Endothelial cell (in vitro differentiated cells): ENCODE measurements around the gene EXOG. TPM values are rescaled to one million over a fixed set of nuclear protein-coding genes. Genes with fewer than 3 reads are reported as not detected.

Experiments
- DNase-seq: peaks from one replicate; pipeline ENCODE4 v3.0.0; 2021; ENCODE audit warnings: low spot score
- H3K27ac Mint-ChIP-seq: one replicate; pipeline ENCODE4 v1.8.0; 2021; ENCODE audit warnings: mixed read lengths, inconsistent platforms; ENCODE audit not compliant: unreplicated experiment
- H3K27me3 Mint-ChIP-seq: one replicate; pipeline ENCODE4 v1.8.0; 2021; ENCODE audit warnings: mild to moderate bottlenecking, moderate library complexity, mixed read lengths, inconsistent platforms; ENCODE audit not compliant: unreplicated experiment
- H3K36me3 Mint-ChIP-seq: one replicate; pipeline ENCODE4 v1.8.0; 2021; ENCODE audit warnings: mild to moderate bottlenecking, low read depth, mixed read lengths, inconsistent platforms; ENCODE audit not compliant: unreplicated experiment
- H3K4me1 Mint-ChIP-seq: one replicate; pipeline ENCODE4 v1.8.0; 2021; ENCODE audit warnings: mild to moderate bottlenecking, mixed read lengths, inconsistent platforms; ENCODE audit not compliant: unreplicated experiment
- H3K4me3 Mint-ChIP-seq: one replicate; pipeline ENCODE4 v1.8.0; 2021; ENCODE audit warnings: mild to moderate bottlenecking, mixed read lengths, inconsistent platforms; ENCODE audit not compliant: unreplicated experiment
- H3K9me3 Mint-ChIP-seq: one replicate; pipeline ENCODE4 v1.8.0; 2021; ENCODE audit warnings: mixed read lengths, inconsistent platforms; ENCODE audit not compliant: unreplicated experiment
- CTCF ChIP-seq: fragments of 200-600 bp; sonication (generic); IDR thresholded peaks from one replicate; pipeline ENCODE4 v1.5.0; 2021; ENCODE audit warnings: antibody characterized with exemption; ENCODE audit not compliant: unreplicated experiment
- total RNA-seq: library from RNA; stranded (reverse); fragmentation: NEBNext Ultra II Directional; extraction: Animal tissue kit (Norgen Biotek cat#: 25700); gene quantifications from one replicate; pipeline ENCODE4 v1.2.1, GENCODE V29; 2021; ENCODE audit not compliant: unreplicated experiment

EXOG gene
- total RNA-seq, 1 donor from 2014 or later = 18.3 TPM

- Mint-ChIP-seq H3K27me3 (peaks cover 7% of the 10 kb centered on the region), H3K4me3 (no peak overlapping the region), H3K9me3 (no peaks in the 10 kb centered on the region), H3K36me3 (peaks cover 8% of the 10 kb centered on the region), H3K27ac (no peak overlapping the region), H3K4me1 (peaks cover 3% of the 10 kb centered on the region)
- no peak for DNase-seq
- no peak for TF ChIP-seq CTCF
Measured at GRCh38 chr3:38548154-38548931, 52.2 kb downstream of the EXOG start.

- Mint-ChIP-seq H3K4me3 (no peak overlapping the region), H3K27ac (no peak overlapping the region), H3K36me3 (peaks cover 13% of the 10 kb centered on the region), H3K9me3 (no peaks in the 10 kb centered on the region), H3K27me3 (peaks cover 7% of the 10 kb centered on the region), H3K4me1 (peaks cover 3% of the 10 kb centered on the region)
- TF ChIP-seq CTCF = no peak
- DNase-seq = no peak
Measured at GRCh38 chr3:38549082-38549481, 52.9 kb downstream of the EXOG start.

DNA sequence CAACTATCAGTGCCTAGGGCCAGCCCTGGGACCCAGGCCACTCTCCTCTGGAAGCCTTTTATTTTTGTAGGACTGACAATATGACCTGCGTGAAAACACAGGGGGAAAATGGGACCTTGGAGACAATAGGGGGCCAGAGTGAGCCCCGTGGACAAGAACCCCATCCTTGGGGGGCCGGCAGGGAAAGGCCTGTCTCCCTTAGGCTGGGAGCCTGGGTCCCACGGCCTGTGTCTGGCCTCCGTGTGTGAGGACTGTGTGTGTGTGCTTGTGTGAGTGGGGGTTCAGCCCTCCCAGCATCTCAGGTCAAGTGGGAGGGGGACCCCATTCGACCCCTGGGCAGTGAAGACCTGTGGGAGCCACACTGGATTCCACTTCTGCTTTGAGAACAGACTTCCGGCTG lies 53.3 kb downstream of the EXOG start:
- Mint-ChIP-seq H3K4me3 (no peak overlapping the region), H3K27me3 (peaks cover 7% of the 10 kb centered on the region), H3K9me3 (no peaks in the 10 kb centered on the region), H3K36me3 (peaks cover 13% of the 10 kb centered on the region), H3K4me1 (peaks cover 3% of the 10 kb centered on the region), H3K27ac (no peak overlapping the region)
- no peak for DNase-seq
- TF ChIP-seq CTCF = no peak

- Mint-ChIP-seq H3K4me1 (peaks cover 3% of the 10 kb centered on the region), H3K27ac (no peak overlapping the region), H3K36me3 (peaks cover 13% of the 10 kb centered on the region), H3K27me3 (peaks cover 7% of the 10 kb centered on the region), H3K4me3 (no peak overlapping the region), H3K9me3 (no peaks in the 10 kb centered on the region)
- no peak for TF ChIP-seq CTCF
- no peak for DNase-seq
Measured at GRCh38 chr3:38549957-38550840, 54.1 kb downstream of the EXOG start.
